Measurements from ENCODE around the gene PDCD11.

The PDCD11 gene

GRCh38 chr10:103451831-103452505, 55.5 kb downstream of the PDCD11 start, which contains the start of gene CALHM2:
Gene CALHM2, minus strand, starts transcription at chr10:103452370. Its CDS starts 2,429 bp downstream, at chr10:103449941.
- DNase-seq: peak; percentile 42 to 43

- no peak for DNase-seq
Measured at GRCh38 chr10:103452506-103453230, 56.2 kb downstream of the PDCD11 start.

GRCh38 chr10:103454026-103454425, 57.6 kb downstream of the PDCD11 start:
- no peak for DNase-seq

GRCh38 chr10:103455235-103455634, 58.8 kb downstream of the PDCD11 start:
- no peak for DNase-seq

GRCh38 chr10:103456074-103456660, 59.7 kb downstream of the PDCD11 start:
- DNase-seq: no peak

GRCh38 chr10:103457176-103457712, 60.8 kb downstream of the PDCD11 start:
- DNase-seq: no peak

- DNase-seq: no peak
Measured at GRCh38 chr10:103457896-103458583, 61.6 kb downstream of the PDCD11 start.

- no peak for DNase-seq
Measured at GRCh38 chr10:103458720-103459119, 62.3 kb downstream of the PDCD11 start, which contains the start of gene CALHM1. Gene CALHM1, minus strand, starts transcription at chr10:103458900. Its CDS starts 149 bp downstream, at chr10:103458751.

GRCh38 chr10:103459615-103460014, 63.2 kb downstream of the PDCD11 start:
- DNase-seq: no peak

- DNase-seq: no peak
Measured at GRCh38 chr10:103463499-103463898, 67.1 kb downstream of the PDCD11 start.

- DNase-seq: no peak
Measured at GRCh38 chr10:103465411-103466179, 69.2 kb downstream of the PDCD11 start.

- no peak for DNase-seq
Measured at GRCh38 chr10:103466734-103467133, 70.3 kb downstream of the PDCD11 start.

GRCh38 chr10:103467406-103467805, 71.0 kb downstream of the PDCD11 start:
- DNase-seq: peak in 1 of 2 donors; percentile 38

- DNase-seq: no peak
Measured at GRCh38 chr10:103469201-103469600, 72.8 kb downstream of the PDCD11 start.

GRCh38 chr10:103470761-103471653, 74.6 kb downstream of the PDCD11 start:
- DNase-seq: peak; percentile 78 to 83

GRCh38 chr10:103472005-103472404, 75.6 kb downstream of the PDCD11 start:
- DNase-seq: no peak

- no peak for DNase-seq
Measured at GRCh38 chr10:103473261-103473671, 76.8 kb downstream of the PDCD11 start.

- DNase-seq: no peak
Measured at GRCh38 chr10:103474077-103474476, 77.7 kb downstream of the PDCD11 start.

- no peak for DNase-seq
Measured at GRCh38 chr10:103475437-103475836, 79.0 kb downstream of the PDCD11 start.

GRCh38 chr10:103476046-103476768, 79.8 kb downstream of the PDCD11 start:
- DNase-seq: no peak
